HepG2 (cell line): ENCODE results near the gene LRRC70. TPM values are rescaled to one million over a fixed set of nuclear protein-coding genes. Genes with fewer than 3 reads are reported as not detected.

Source experiments
- ATAC-seq: fragments of 200-7000 bp; cut with Tn5 transposase; 3 replicates; pipeline ENCODE4 v1.9.1; 2020; ENCODE audit warnings: mild to moderate bottlenecking, moderate library complexity
- BruUV-seq: library from RNA; stranded (reverse); fragments of 400-500 nt; replicated peaks from 2 replicates; lab custom pipeline; 2021; lab: Mats Ljungman, UMichigan
- CTCF ChIA-PET: fragments of 300-600 bp; formaldehyde crosslinking; extraction: SDS; loops from one replicate; lab custom pipeline; 2021; ENCODE audit warnings: low total read pairs, inconsistent platforms, low intra/inter-chr PET ratio; lab: Yijun Ruan, JAX
- POLR2A ChIA-PET: fragments of 350-600 bp; sonication (Branson Sonifier 250); formaldehyde crosslinking; loops from one replicate; lab custom pipeline; 2020; ENCODE audit warnings: antibody characterized with exemption, inconsistent platforms; lab: Yijun Ruan, JAX
- DNase-seq: peaks from one replicate; pipeline ENCODE4 v3.0.0-alpha.2; 2015; ENCODE audit warnings: low spot score
- FAIRE-seq: peaks from 3 replicates; lab custom pipeline; 2011; peaks lifted over from hg19 to GRCh38; lab: Jason Lieb, UNC
- H2AFZ ChIP-seq: one replicate; pipeline ENCODE4 v1.6.1; 2011; ENCODE audit warnings: low read length, inconsistent platforms
- H3K27ac ChIP-seq: fragments of 300-600 bp; 3 replicates; pipeline ENCODE4 v1.8.0; 2011; ENCODE audit warnings: mixed run types, mild to moderate bottlenecking, mixed read lengths, low read length, inconsistent platforms; ENCODE audit not compliant: insufficient read depth; ENCODE audit errors: extremely low read length
- H3K27me3 ChIP-seq, 2 experiments: fragments of 200-600 bp in 1 of 2; 2 replicates in 1 of 2; 3 replicates in 1 of 2; pipeline versions ENCODE4 v1.6.0 to v1.8.0; 2011; ENCODE audit warnings: low read length in 2 of 2, mild to moderate bottlenecking in 2 of 2, moderate library complexity in 2 of 2, inconsistent platforms in 1 of 2; ENCODE audit not compliant: insufficient read depth in 2 of 2, control insufficient read depth in 1 of 2
- H3K36me3 ChIP-seq, 2 experiments: fragments of 200-600 bp in 1 of 2; replicated peaks in 1 of 2; 2 replicates in 1 of 2; 3 replicates in 1 of 2; pipeline versions ENCODE4 v1.5.1 to v1.8.0; 2011; ENCODE audit warnings: low read length in 2 of 2, inconsistent platforms in 1 of 2; ENCODE audit not compliant: insufficient read depth in 2 of 2, control insufficient read depth in 1 of 2
- H3K4me1 ChIP-seq: 2 replicates; pipeline ENCODE4 v1.5.1; 2012; ENCODE audit warnings: low read length, inconsistent platforms; ENCODE audit not compliant: insufficient read depth
- H3K4me2 ChIP-seq: 2 replicates; pipeline ENCODE4 v1.6.0; 2011; ENCODE audit warnings: low read depth, low read length, inconsistent platforms
- H3K4me3 ChIP-seq, 3 experiments: fragments of 200-600 bp in 1 of 3; sonication (generic), shearing (Covaris generic) in 1 of 3; replicated peaks in 1 of 3; 2 replicates each; pipeline ENCODE4 v1.5.1; 2011 to 2016; ENCODE audit warnings: low read length in 3 of 3, inconsistent platforms in 2 of 3, low read depth in 2 of 3, mild to moderate bottlenecking in 2 of 3, control low read depth in 1 of 3, mixed read lengths in 1 of 3; ENCODE audit not compliant: insufficient read depth in 1 of 3
- H3K79me2 ChIP-seq: one replicate; pipeline ENCODE4 v1.6.1; 2011; ENCODE audit warnings: low read length, inconsistent platforms; ENCODE audit not compliant: insufficient read depth
- H3K9ac ChIP-seq: 2 replicates; pipeline ENCODE4 v1.6.0; 2011; ENCODE audit warnings: mild to moderate bottlenecking, low read depth, low read length, inconsistent platforms; ENCODE audit not compliant: insufficient read depth
- H3K9me3 ChIP-seq: 2 replicates; pipeline ENCODE4 v1.5.1; 2012; ENCODE audit warnings: mild to moderate bottlenecking, low read length
- H4K20me1 ChIP-seq: 2 replicates; pipeline ENCODE4 v1.6.0; 2011; ENCODE audit warnings: inconsistent platforms, mild to moderate bottlenecking, low read length, moderate library complexity; ENCODE audit not compliant: insufficient read depth
- EHMT2 ChIP-seq: fragments of 200-600 bp; sonication (generic); IDR thresholded peaks from 2 replicates; pipeline ENCODE4 v1.7.0; 2017; ENCODE audit warnings: antibody characterized with exemption, low read depth, low read length, borderline replicate concordance
- ETV5 ChIP-seq: IDR thresholded peaks from 2 replicates; pipeline ENCODE4 v1.6.1; 2018; ENCODE audit warnings: missing biosample characterization, missing genetic modification reagents, inconsistent platforms, borderline replicate concordance
- GABPA ChIP-seq, 2 experiments: IDR thresholded peaks; 2 replicates each; pipeline ENCODE4 v1.6.1; 2011 to 2016; ENCODE audit warnings: low read depth in 2 of 2, low read length in 1 of 2, missing biosample characterization in 1 of 2, missing genetic modification characterization in 1 of 2
- ZNF136 ChIP-seq: sonication (generic); formaldehyde crosslinking; IDR thresholded peaks from 2 replicates; pipeline ENCODE4 v1.8.1; 2022; ENCODE audit warnings: low read depth, mild to moderate bottlenecking, moderate library complexity, missing genetic modification reagents
- ZNF337 ChIP-seq: sonication (generic); formaldehyde crosslinking; IDR thresholded peaks from 2 replicates; pipeline ENCODE4 v1.5.1; 2020; ENCODE audit warnings: missing genetic modification reagents, low read depth, mild to moderate bottlenecking, borderline replicate concordance
- ZNF383 ChIP-seq: sonication (generic); formaldehyde crosslinking; IDR thresholded peaks from 2 replicates; pipeline ENCODE4 v1.4.0; 2020; ENCODE audit warnings: missing genetic modification reagents, mild to moderate bottlenecking, borderline replicate concordance
- ZNF644 ChIP-seq: IDR thresholded peaks from 2 replicates; pipeline ENCODE4 v1.6.1; 2016; ENCODE audit warnings: low read depth
- WGBS: methylation state at CpG from one replicate; pipeline ENCODE4 v1.1.6; 2017; ENCODE audit warnings: low lambda C conversion rate; 5-methylcytosine and 5-hydroxymethylcytosine counted together
- in situ Hi-C: cut with HindIII; loops from 2 replicates; pipeline ENCODE4 v1.10.0; 2017; ENCODE audit warnings: low pct_unique_long_range_greater_than_20kb; ENCODE audit not compliant: extremely low pct_ligation_motif_present
- intact Hi-C: fragments of 100-400 bp; cut with micrococcal nuclease; formaldehyde crosslinking; loops from one replicate; pipeline ENCODE4 v1.10.0; 2022; ENCODE audit not compliant: unreplicated experiment
- polyA plus RNA-seq, 8 experiments: library from polyadenylated mRNA; depleted of rRNA in 3 of 8; stranded (reverse) in 7 of 8; unstranded in 1 of 8; fragments of >200 nt; fragmentation: Illumina TruSeq in 4 of 8; extraction: Trizol in 4 of 8; gene quantifications; 2 replicates each; pipeline versions ENCODE4 v1.2.1 to v1.2.3, GENCODE V29; 2011 to 2016; ENCODE audit warnings: low read depth in 4 of 8, missing spikeins in 1 of 8, mixed read lengths in 1 of 8; ENCODE audit not compliant: insufficient read depth in 1 of 8
- total RNA-seq, 5 experiments: library from RNA; depleted of rRNA; stranded (reverse); fragments of >200 nt; fragmentation: Illumina TruSeq; extraction: Trizol; gene quantifications; 2 replicates each; pipeline ENCODE4 v1.2.3, GENCODE V29; 2016; ENCODE audit warnings: low read depth in 1 of 5
- TF ChIP-seq, protein P1 (sequence below): sonication (generic); formaldehyde crosslinking; IDR thresholded peaks from 2 replicates; pipeline ENCODE4 v1.5.0; 2020; ENCODE audit warnings: mild to moderate bottlenecking, missing genetic modification reagents

The LRRC70 gene
- total and polyA plus RNA-seq, 2 of the 13 experiments (the other 11 are each of a cell fraction or from before 2014, with no cell fraction given): 0.05 to 0.71 TPM

DNA sequence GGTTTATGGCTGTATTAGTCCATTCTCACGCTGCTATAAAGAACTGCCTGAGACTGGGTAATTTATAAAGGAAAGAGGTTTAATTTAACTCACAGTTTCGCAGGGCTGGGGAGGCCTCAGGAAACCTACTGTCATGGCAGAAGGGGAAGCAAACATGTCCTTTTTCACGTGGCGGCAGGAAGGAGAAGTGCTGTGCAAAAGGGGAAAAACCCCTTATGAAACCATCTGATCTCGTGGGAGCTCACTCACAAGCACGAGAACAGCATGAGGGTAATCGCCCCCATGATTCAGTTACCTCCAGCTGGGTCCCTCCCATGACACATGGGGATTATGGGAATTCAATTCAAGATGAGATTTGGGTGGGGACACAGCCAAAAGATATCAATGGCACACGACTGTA is 13.9 kb downstream of the LRRC70 start (continued):
- TF ChIP-seq, protein P1, sequence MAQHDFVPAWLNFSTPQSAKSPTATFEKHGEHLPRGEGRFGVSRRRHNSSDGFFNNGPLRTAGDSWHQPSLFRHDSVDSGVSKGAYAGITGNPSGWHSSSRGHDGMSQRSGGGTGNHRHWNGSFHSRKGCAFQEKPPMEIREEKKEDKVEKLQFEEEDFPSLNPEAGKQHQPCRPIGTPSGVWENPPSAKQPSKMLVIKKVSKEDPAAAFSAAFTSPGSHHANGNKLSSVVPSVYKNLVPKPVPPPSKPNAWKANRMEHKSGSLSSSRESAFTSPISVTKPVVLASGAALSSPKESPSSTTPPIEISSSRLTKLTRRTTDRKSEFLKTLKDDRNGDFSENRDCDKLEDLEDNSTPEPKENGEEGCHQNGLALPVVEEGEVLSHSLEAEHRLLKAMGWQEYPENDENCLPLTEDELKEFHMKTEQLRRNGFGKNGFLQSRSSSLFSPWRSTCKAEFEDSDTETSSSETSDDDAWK (CRISPR knock-in tag): no peak

DNA sequence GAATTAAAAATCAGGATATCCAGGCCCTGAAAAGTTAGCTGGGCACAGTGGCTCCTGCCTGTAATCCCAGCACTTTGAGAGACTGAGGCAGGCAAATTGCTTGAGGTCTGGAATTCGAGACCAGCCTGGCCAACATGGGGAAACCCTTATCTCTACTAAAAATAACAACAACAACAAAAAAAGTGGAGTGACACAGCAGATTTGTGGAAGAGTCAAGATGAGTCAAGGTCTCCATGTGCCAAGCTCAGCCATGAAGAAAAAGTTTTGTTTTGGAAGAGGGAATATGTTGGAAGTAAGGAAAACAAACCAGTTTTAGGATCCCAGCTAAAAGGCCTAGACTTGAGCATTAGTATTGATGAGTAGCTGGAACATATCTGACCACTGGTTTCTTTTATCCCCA is 14.7 kb downstream of the LRRC70 start:
- in situ Hi-C loops: no loop called here

DNA sequence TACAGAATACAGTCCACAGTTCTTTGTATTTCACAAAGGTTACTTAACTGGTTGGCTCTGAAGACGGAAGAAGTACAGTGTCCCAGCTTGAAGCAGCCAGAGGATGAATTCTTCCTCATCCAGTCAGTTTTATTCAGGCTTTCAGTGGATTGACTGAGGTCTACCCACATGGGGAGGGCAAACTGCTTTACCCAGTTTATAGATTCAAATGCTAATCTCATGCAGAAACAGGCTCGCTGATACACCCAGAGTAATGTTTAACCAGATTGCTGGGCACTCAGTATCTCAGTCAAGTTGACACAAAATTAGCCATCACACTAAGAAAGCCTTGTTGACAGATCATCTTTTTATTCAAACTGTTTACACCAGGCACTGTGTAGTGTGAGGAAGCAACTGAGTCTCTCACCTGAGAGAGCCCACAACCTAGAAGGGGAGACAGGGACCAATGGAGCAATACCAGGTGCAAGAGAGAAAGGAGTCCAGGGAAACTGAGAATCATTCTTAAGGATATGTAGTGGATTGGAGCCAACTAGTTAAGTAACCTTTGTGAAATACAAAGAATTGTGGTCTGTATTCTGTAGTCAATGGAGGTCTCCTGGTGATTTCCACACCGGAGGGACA is 15.9 kb downstream of the LRRC70 start:
- intact Hi-C loops (no loop called here), in situ Hi-C loops (no loop called here)
- Histone ChIP-seq H4K20me1 (no peaks in the 10 kb centered on the region), H3K4me2 (no peak overlapping the region), H2AFZ (no peak overlapping the region), H3K27me3 (no peaks in the 10 kb centered on the region), H3K9me3 (no peaks in the 10 kb centered on the region), H3K79me2 (no peaks in the 10 kb centered on the region), H3K4me1 (no peaks in the 10 kb centered on the region), H3K27ac (no peak overlapping the region), H3K36me3 (peaks cover 2 to 9% of the 10 kb centered on the region in 2 experiments; a peak in 2 of 5 replicates), H3K9ac (no peak overlapping the region), H3K4me3 (no peak overlapping the region)
- TF ChIP-seq GABPA (IDR thresholded peaks at IDR 0.05; ENCODE audit: low read depth, low read length) (no peak), GABPA (CRISPR knock-in tag; IDR thresholded peaks at IDR 0.05; ENCODE audit: low read depth) (no peak)
- WGBS: 94% methylated on average over 2 of the region's 3 CpGs
- POLR2A ChIA-PET: no interaction called here
- no TSS peak for BruUV-seq
- ATAC-seq (no peak), DNase-seq (no peak), FAIRE-seq (no peak)
- CTCF ChIA-PET: no interaction called here

More for the DNA sequence above, 14.7 kb downstream of the LRRC70 start:
- Histone ChIP-seq H3K27ac (no peak overlapping the region), H3K36me3 (peaks cover 2 to 9% of the 10 kb centered on the region in 2 experiments; a peak in 2 of 5 replicates), H3K4me1 (peaks cover 10% of the 10 kb centered on the region), H3K4me3 (no peak overlapping the region), H2AFZ (no peak overlapping the region), H3K4me2 (no peak overlapping the region), H4K20me1 (no peaks in the 10 kb centered on the region), H3K9me3 (no peaks in the 10 kb centered on the region), H3K27me3 (no peaks in the 10 kb centered on the region), H3K9ac (no peak overlapping the region), H3K79me2 (no peaks in the 10 kb centered on the region)
- FAIRE-seq: no peak
- TF ChIP-seq EHMT2 (no peak), ETV5 (CRISPR knock-in tag) (no peak), ZNF337 (CRISPR knock-in tag) (no peak), ZNF383 (CRISPR knock-in tag) (no peak), ZNF644 (CRISPR knock-in tag) (no peak), ZNF136 (CRISPR knock-in tag) (no peak)
- ChIA-PET CTCF (no interaction called here), POLR2A (no interaction called here)
- intact Hi-C loops: no loop called here
- no peak for ATAC-seq
- DNase-seq: no peak
- 83% methylated on average over 1 of the region's 1 CpG for WGBS
- no TSS peak for BruUV-seq
